Measurements from ENCODE around the gene BPNT1. TPM values are rescaled to one million over a fixed set of nuclear protein-coding genes. Genes with fewer than 3 reads are reported as not detected.

Gene BPNT1
- total and polyA plus RNA-seq, 2 of the 13 experiments (the other 11 are each of a cell fraction or from before 2014, with no cell fraction given): 35.2 to 43.9 TPM

GRCh38 chr1:220046052-220046930 lies 43.3 kb downstream of the BPNT1 start, which contains the start of gene EPRS1 (continued):
- TF ChIP-seq ZNF281 (CRISPR knock-in tag; IDR thresholded peaks at IDR 0.05; ENCODE audit: borderline replicate concordance): no peak; the same call in 1 of the 2 replicates
- TF ChIP-seq RAD21 (CRISPR knock-in tag; IDR thresholded peaks at IDR 0.05): peak; percentile 44; the same call in 1 of the 2 replicates
- no peak for TF ChIP-seq NFE2L2 (IDR thresholded peaks at IDR 0.05; ENCODE audit: low read length)
- TF ChIP-seq FOSL1 (CRISPR knock-in tag; IDR thresholded peaks at IDR 0.05; ENCODE audit: borderline replicate concordance): no peak
- TF ChIP-seq ZFP36L1 (CRISPR knock-in tag; IDR thresholded peaks at IDR 0.05): no peak
- 0 out of 2 replicates have a peak, but pooled peaks have one; percentile 30 for TF ChIP-seq THYN1 (CRISPR knock-in tag; IDR thresholded peaks at IDR 0.05; ENCODE audit: borderline replicate concordance, low read depth)
- no peak for TF ChIP-seq TBL1XR1 (IDR thresholded peaks at IDR 0.05; ENCODE audit: borderline replicate concordance, low read length, partially characterized antibody)
- TF ChIP-seq IKZF5 (CRISPR knock-in tag; IDR thresholded peaks at IDR 0.05): peak; percentile 90
- TF ChIP-seq NR0B2 (CRISPR knock-in tag; IDR thresholded peaks at IDR 0.05): peak; percentile 96
- peak; percentile 88 for TF ChIP-seq ZHX2 (IDR thresholded peaks at IDR 0.05; ENCODE audit: low read depth)
- peak; percentile 4; the same call in 1 of the 2 replicates for TF ChIP-seq ZHX2 (CRISPR knock-in tag; IDR thresholded peaks at IDR 0.05; ENCODE audit: borderline replicate concordance)
- no peak for TF ChIP-seq BCL6 (CRISPR knock-in tag; IDR thresholded peaks at IDR 0.05)
- TF ChIP-seq SMYD3 (CRISPR knock-in tag; IDR thresholded peaks at IDR 0.05): peak; percentile 62; the same call in 1 of the 2 replicates
- no peak for TF ChIP-seq TBX3 (IDR thresholded peaks at IDR 0.05; ENCODE audit: borderline replicate concordance)
- peak; percentile 78; the same call in 1 of the 2 replicates for TF ChIP-seq RXRA (CRISPR knock-in tag; IDR thresholded peaks at IDR 0.05)
- TF ChIP-seq PLSCR1 (CRISPR knock-in tag; IDR thresholded peaks at IDR 0.05; ENCODE audit: borderline replicate concordance): no peak
- TF ChIP-seq CENPT (CRISPR knock-in tag; IDR thresholded peaks at IDR 0.05; ENCODE audit: low read depth): peak; percentile 73; the same call in 1 of the 2 replicates

All from HepG2 (cell line).